GM23248 (cell line): ENCODE results near the gene SPR. TPM values are rescaled to one million over a fixed set of nuclear protein-coding genes. Genes with fewer than 3 reads are reported as not detected.

Experiments used
- DNase-seq: peaks from one replicate; pipeline ENCODE4 v3.0.0-alpha.2; 2015
- H2AFZ ChIP-seq: fragments of 200-600 bp; sonication (generic); 2 replicates; pipeline ENCODE4 v1.6.1; 2016; ENCODE audit warnings: antibody characterized with exemption
- H3F3A ChIP-seq: fragments of 200-600 bp; sonication (generic); 2 replicates; pipeline ENCODE4 v1.6.1; 2016; ENCODE audit warnings: mild to moderate bottlenecking, antibody characterized with exemption, mixed run types; ENCODE audit not compliant: insufficient read depth
- H3K27ac ChIP-seq: fragments of 200-600 bp; sonication (generic); 2 replicates; pipeline ENCODE4 v1.5.1; 2016; ENCODE audit warnings: mild to moderate bottlenecking
- H3K27me3 ChIP-seq: fragments of 200-600 bp; sonication (generic); replicated peaks from 2 replicates; pipeline ENCODE4 v1.6.1; 2016; ENCODE audit warnings: mild to moderate bottlenecking; ENCODE audit not compliant: insufficient read depth
- H3K36me3 ChIP-seq: fragments of 200-600 bp; sonication (generic); 2 replicates; pipeline ENCODE4 v1.6.1; 2016; ENCODE audit warnings: low read depth, mild to moderate bottlenecking
- H3K4me1 ChIP-seq: fragments of 200-600 bp; sonication (generic); 2 replicates; pipeline ENCODE4 v1.6.1; 2016; ENCODE audit warnings: mild to moderate bottlenecking; ENCODE audit not compliant: insufficient read depth
- H3K4me2 ChIP-seq: fragments of 200-600 bp; sonication (generic); one replicate; pipeline ENCODE4 v1.6.1; 2016; ENCODE audit warnings: mild to moderate bottlenecking; ENCODE audit not compliant: unreplicated experiment
- H3K4me3 ChIP-seq: fragments of 200-600 bp; sonication (generic); 2 replicates; pipeline ENCODE4 v1.5.1; 2016; ENCODE audit warnings: mild to moderate bottlenecking
- H3K79me2 ChIP-seq: fragments of 200-600 bp; sonication (generic); 2 replicates; pipeline ENCODE4 v1.6.1; 2016; ENCODE audit warnings: mild to moderate bottlenecking; ENCODE audit not compliant: insufficient read depth
- H3K9ac ChIP-seq: fragments of 200-600 bp; sonication (generic); 2 replicates; pipeline ENCODE4 v1.6.1; 2016; ENCODE audit warnings: mild to moderate bottlenecking
- H3K9me2 ChIP-seq: fragments of 200-600 bp; sonication (generic); 2 replicates; pipeline ENCODE4 v1.6.1; 2016; ENCODE audit warnings: mixed run types, mild to moderate bottlenecking, moderate library complexity; ENCODE audit not compliant: insufficient read depth
- H3K9me3 ChIP-seq: fragments of 200-600 bp; sonication (generic); one replicate; pipeline ENCODE4 v1.6.1; 2017; ENCODE audit warnings: low read depth
- H4K20me1 ChIP-seq: fragments of 200-600 bp; sonication (generic); 2 replicates; pipeline ENCODE4 v1.6.0; 2016; ENCODE audit not compliant: insufficient read depth
- EZH2 ChIP-seq: fragments of 200-600 bp; sonication (generic); IDR thresholded peaks from 2 replicates; pipeline ENCODE4 v1.6.1; 2018; ENCODE audit warnings: antibody characterized with exemption, mild to moderate bottlenecking; ENCODE audit not compliant: insufficient read depth, poor library complexity, severe bottlenecking
- EZH2phosphoT487 ChIP-seq: fragments of 200-600 bp; sonication (generic); IDR thresholded peaks from 2 replicates; pipeline ENCODE4 v1.6.1; 2018; ENCODE audit warnings: antibody characterized with exemption, moderate library complexity, mild to moderate bottlenecking, low read depth; ENCODE audit not compliant: insufficient read depth
- WGBS, 2 experiments: methylation state at CpG; one replicate each; pipeline ENCODE4 v1.1.6; 2015 to 2017; ENCODE audit warnings: low lambda C conversion rate in 2 of 2, low coverage in 1 of 2; ENCODE audit errors: missing lambda C conversion rate in 2 of 2; 5-methylcytosine and 5-hydroxymethylcytosine counted together
- in situ Hi-C: fragments of 300-500 bp; cut with MboI; formaldehyde crosslinking; loops from 2 replicates; pipeline ENCODE4 v1.15.0; 2020
- polyA plus RNA-seq: library from polyadenylated mRNA; unstranded; fragments of >200 nt; fragmentation: Nextera tagmentation; extraction: Ambion mirVana; gene quantifications from 2 replicates; pipeline ENCODE4 v1.2.1, GENCODE V29; 2016
- total RNA-seq: library from RNA; depleted of rRNA; stranded (reverse); fragments of >200 nt; shearing (Covaris generic); gene quantifications from 2 replicates; pipeline ENCODE4 v1.2.3, GENCODE V29; 2014

Gene SPR
- total and polyA plus RNA-seq, 2 experiments from 2014 or later: 17.1 to 21.1 TPM

DNA sequence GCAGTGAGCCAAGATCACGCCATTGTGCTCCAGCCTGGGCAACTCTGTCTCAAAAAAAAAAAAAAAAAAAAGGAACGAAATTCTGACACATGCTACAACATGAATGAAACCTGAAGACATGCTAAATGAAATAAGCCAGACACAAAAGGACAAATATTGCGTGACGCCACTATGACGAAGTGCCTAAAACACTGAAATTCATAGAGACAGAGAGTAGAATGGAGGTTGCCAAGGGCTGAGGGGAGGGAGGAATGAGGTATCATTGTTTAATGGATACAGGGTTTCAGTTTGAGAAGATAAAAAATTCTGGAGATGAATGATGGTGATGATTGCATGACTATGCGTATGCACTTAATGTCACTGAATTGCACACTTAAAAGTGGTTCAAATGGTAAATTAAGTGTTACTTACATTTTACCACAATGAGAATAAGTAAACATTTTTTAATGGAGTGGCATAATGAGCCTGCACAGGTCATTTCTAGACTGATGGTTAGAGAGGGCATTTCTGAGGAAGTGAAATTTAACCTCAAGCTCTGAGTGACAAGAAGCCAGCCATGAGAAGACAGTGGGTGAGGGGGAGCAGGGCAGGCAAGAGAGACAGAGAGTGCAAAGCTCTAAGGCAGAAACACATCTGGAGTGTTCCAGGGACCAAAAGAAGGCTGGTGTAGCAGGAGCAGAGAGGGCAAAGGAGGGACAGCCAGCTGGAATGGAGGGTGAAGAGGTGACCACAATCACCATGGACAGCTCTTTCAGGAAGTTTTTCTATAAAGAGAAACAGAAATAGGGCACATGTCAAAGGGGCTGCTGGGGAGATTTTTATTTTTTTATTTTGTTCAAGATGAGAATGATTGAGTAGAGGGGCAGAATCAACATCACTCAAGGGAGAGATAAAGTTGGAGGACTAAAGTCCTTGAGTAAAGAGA is 40.8 kb upstream of the SPR start:
- no peaks in the 10 kb centered on the region for H3K9me3 ChIP-seq
- H4K20me1 ChIP-seq: no peaks in the 10 kb centered on the region

DNA sequence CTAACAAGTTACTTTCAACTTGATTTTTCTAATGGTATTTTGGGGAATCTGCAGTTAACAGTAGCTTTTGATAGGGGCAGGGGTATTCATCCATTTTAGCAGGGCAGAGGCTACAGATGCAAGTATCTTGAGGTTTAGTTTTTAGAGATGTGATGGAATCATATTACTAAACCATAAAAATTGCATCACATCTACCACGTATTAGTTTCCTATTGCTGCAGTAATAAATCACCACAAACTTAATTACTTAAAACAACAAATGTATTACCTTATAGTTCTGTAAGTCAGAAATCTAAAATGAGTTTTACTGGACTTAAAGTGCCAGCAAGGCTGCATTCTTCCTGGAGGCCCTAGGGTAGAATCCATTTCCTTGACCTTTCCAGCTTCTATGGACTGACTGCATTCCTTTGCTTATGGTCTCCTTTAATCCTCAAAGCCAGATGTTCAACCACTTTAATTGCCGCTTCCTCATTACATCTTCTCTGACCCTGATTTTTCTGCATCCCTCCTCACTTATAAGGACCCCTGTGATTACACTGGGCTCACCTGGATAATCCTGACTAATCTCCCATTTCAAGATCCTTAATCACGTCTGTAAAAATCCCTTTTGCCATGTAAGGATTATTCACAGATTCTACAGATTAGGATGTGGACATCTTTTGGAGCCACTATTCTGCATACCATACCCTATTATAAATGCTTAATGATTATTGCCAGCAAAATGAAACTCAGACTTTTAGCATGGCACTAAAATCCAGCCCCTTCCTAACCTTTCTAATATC is 39.5 kb upstream of the SPR start:
- Histone ChIP-seq H3K79me2 (no peaks in the 10 kb centered on the region), H3K27ac (no peak overlapping the region), H3K4me2 (no peak overlapping the region), H3F3A (no peaks in the 10 kb centered on the region), H3K4me1 (no peaks in the 10 kb centered on the region), H3K9me3 (no peaks in the 10 kb centered on the region), H3K9ac (no peak overlapping the region), H3K36me3 (no peaks in the 10 kb centered on the region), H4K20me1 (no peaks in the 10 kb centered on the region), H3K9me2 (no peaks in the 10 kb centered on the region), H3K27me3 (peaks cover 30% of the 10 kb centered on the region), H3K4me3 (no peak overlapping the region), H2AFZ (no peak overlapping the region)
- WGBS, 2 experiments: 36 to 37% methylated on average over 3 of the region's 3 CpGs
- no peak for TF ChIP-seq EZH2
- TF ChIP-seq EZH2phosphoT487: no peak
- DNase-seq: no peak
- in situ Hi-C loops: no loop called here

More for the DNA sequence above, 40.8 kb upstream of the SPR start:
- Histone ChIP-seq H3K4me1 (no peaks in the 10 kb centered on the region), H2AFZ (no peak overlapping the region), H3K9ac (no peak overlapping the region), H3K27me3 (peaks cover 17% of the 10 kb centered on the region), H3K9me2 (no peaks in the 10 kb centered on the region), H3K27ac (no peak overlapping the region), H3K79me2 (no peaks in the 10 kb centered on the region), H3K36me3 (no peaks in the 10 kb centered on the region), H3K4me3 (no peak overlapping the region), H3K4me2 (no peak overlapping the region), H3F3A (no peaks in the 10 kb centered on the region)
- no peak for DNase-seq
- in situ Hi-C loops: no loop called here
- TF ChIP-seq EZH2 (no peak), EZH2phosphoT487 (no peak)
- WGBS, 2 experiments: 66 to 76% methylated on average over 5 to 6 of the region's 6 CpGs

DNA sequence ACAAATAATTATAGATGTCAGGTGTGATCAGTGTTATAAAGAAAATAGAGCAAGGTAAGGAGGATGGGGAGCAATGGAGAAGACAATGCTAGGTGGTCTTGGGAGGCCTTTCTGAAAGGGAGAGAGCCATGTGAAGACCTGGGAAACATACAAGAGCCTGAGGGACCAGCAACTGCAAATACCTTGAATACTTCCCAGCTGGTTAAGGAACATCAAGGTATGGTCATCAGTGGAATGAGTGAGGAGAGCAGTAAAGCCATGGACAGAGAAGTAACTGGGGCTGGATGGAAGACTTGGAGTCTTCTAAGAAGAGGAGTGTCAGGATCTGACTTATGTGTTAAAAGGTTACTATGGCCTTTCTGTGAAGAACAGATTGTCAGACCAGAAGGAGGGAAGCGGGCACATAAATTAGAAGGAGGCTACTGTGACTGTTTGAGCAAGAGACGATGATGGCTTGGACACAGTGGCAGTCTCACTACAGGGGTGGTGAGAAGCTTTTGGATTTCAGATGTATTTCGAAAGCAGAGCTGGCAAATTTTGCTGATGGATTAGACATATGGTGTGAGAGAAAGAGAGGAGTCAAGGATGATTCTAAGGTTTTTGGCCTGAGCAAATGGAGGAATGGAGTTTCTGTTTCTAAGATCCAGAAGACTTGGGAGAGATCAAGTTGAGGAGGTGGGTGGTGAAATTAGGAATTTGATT is 38.6 kb upstream of the SPR start:
- Histone ChIP-seq H3K9ac (no peak overlapping the region), H3K79me2 (no peaks in the 10 kb centered on the region), H3K4me3 (no peak overlapping the region), H3K4me2 (no peak overlapping the region), H3K27ac (no peak overlapping the region), H3K4me1 (no peaks in the 10 kb centered on the region), H4K20me1 (no peaks in the 10 kb centered on the region), H3F3A (no peaks in the 10 kb centered on the region), H3K9me2 (no peaks in the 10 kb centered on the region), H3K36me3 (no peaks in the 10 kb centered on the region), H2AFZ (no peak overlapping the region), H3K9me3 (no peaks in the 10 kb centered on the region), H3K27me3 (peaks cover 31% of the 10 kb centered on the region)
- in situ Hi-C loops: no loop called here
- DNase-seq: no peak
- TF ChIP-seq EZH2 (no peak), EZH2phosphoT487 (no peak)
- 43 to 45% methylated on average over 3 of the region's 3 CpGs for WGBS, 2 experiments

DNA sequence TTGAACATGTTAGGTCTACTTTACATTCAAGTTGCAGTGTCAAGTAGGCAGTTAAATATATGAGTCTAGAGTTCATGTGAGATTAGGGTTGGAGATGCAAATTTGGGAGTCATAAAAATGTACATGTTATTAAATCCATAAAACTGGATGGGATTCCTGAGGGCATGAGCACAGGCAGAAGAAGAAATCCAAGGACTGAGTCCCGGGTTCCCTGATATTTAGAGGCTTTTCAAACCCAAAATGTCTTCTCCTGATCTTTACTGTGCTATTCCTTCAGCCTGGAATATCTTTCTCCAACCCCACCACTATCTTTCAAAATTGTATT is 38.1 kb upstream of the SPR start:
- Histone ChIP-seq H3K36me3 (no peaks in the 10 kb centered on the region), H3K9me3 (no peaks in the 10 kb centered on the region), H3K4me1 (no peaks in the 10 kb centered on the region), H4K20me1 (no peaks in the 10 kb centered on the region), H3K27ac (no peak overlapping the region), H3K4me2 (no peak overlapping the region), H3K9me2 (no peaks in the 10 kb centered on the region), H3K4me3 (no peak overlapping the region), H3K79me2 (no peaks in the 10 kb centered on the region), H2AFZ (no peak overlapping the region), H3F3A (no peaks in the 10 kb centered on the region), H3K27me3 (peaks cover 36% of the 10 kb centered on the region), H3K9ac (no peak overlapping the region)
- TF ChIP-seq EZH2 (no peak), EZH2phosphoT487 (no peak)
- 5 to 21% methylated on average over 1 of the region's 1 CpG for WGBS, 2 experiments
- in situ Hi-C loops: no loop called here
- no peak for DNase-seq
